ENCODE measurements around the gene CTNNA3. TPM values are rescaled to one million over a fixed set of nuclear protein-coding genes. Genes with fewer than 3 reads are reported as not detected.

Gene CTNNA3
- total and polyA plus RNA-seq, 7 donors, result under 0.01 to 4.6 (median 2.4) TPM; not detected in 1

DNA sequence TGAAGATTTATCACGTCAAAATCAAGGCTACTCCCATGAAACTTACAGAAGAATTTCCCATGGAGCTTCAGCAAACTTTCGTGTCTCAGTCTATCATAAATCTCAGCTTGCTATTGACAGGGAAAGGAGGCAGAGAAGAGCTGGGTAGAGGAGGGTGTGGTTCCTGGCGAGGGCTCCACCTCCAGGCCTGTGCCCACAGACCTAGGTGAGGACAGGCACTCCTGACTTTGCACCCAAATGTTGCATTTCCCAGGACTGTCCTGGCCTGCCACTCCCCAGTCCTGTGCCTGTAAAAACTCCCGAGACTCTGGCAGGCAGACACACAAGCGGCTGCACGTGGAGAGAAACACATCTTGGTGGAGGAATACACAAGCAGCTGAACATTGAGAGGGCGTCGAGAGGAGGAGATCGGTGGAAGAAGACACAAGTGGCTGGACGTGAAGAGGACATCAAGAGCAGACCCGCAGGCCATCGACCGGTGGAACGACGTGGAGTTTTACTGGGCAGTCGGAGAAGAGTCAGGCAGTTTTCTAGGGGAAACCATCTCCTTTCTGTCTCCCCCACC lies 145.1 kb downstream of the CTNNA3 start:
- Histone ChIP-seq H3K4me1 (peaks cover 0 to 16% (median 4%) of the 10 kb centered on the region in 4 donors), H3K27ac (no peak overlapping the region), H3K4me3 (no peak overlapping the region), H3K36me3 (no peaks in the 10 kb centered on the region), H3K27me3 (no peaks in the 10 kb centered on the region), H3K9me3 (no peaks in the 10 kb centered on the region)
- WGBS, 2 donors, result 67 to 84% methylated on average over 16 of the region's 16 CpGs
- DNase-seq, result no peak
- TF ChIP-seq POLR2AphosphoS5 (IDR thresholded peaks at IDR 0.05), result no peak
- TF ChIP-seq, protein P1, sequence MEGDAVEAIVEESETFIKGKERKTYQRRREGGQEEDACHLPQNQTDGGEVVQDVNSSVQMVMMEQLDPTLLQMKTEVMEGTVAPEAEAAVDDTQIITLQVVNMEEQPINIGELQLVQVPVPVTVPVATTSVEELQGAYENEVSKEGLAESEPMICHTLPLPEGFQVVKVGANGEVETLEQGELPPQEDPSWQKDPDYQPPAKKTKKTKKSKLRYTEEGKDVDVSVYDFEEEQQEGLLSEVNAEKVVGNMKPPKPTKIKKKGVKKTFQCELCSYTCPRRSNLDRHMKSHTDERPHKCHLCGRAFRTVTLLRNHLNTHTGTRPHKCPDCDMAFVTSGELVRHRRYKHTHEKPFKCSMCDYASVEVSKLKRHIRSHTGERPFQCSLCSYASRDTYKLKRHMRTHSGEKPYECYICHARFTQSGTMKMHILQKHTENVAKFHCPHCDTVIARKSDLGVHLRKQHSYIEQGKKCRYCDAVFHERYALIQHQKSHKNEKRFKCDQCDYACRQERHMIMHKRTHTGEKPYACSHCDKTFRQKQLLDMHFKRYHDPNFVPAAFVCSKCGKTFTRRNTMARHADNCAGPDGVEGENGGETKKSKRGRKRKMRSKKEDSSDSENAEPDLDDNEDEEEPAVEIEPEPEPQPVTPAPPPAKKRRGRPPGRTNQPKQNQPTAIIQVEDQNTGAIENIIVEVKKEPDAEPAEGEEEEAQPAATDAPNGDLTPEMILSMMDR (IDR thresholded peaks at IDR 0.05), result no peak
- intact Hi-C loops (cut with DNase I), result no loop called here

DNA sequence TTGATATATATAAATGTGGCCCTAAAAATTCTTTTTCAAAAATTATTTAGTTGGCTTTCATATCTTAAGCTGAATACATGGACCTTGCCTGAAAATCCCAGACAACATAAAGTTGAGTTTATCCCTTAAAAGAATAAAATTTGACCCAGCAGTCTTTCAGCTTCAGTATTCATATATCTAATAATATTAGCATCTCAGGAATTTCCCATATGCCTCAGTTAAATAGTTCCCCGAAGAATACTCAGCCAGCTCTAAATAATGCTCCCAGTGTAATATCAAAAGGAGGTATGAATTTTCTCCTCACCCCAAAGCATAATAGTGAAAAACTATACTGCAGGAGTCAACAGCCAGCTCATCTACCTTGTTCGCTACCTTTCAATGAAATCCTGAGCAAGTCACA lies 145.9 kb downstream of the CTNNA3 start:
- no peaks in the 10 kb centered on the region for H3K36me3 ChIP-seq
- no peak overlapping the region for H3K4me3 ChIP-seq
- H3K4me1 ChIP-seq, result peaks cover 0 to 16% (median 4%) of the 10 kb centered on the region in 4 donors

DNA sequence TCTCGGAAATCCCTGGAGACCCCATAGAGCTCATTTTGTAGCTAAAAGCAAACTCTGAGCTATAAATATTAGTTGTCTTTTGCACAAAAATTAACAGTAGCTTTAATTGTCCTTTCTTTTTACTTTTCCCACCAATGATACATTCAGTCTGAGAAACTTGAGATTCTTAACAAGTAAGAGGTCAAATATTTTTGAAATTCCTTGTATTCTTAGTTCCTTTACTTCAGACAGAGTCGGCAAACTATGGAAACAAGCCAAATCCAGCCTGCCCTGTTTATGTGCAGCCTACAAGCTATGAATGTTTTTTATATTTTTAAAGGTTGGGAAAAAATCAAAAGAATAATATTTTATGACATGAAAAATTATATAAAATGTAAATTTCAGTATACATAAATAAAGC lies 146.6 kb downstream of the CTNNA3 start:
- no peak overlapping the region for H3K27ac ChIP-seq

More for the DNA sequence above, 145.9 kb downstream of the CTNNA3 start:
- Histone ChIP-seq H3K9me3 (no peaks in the 10 kb centered on the region), H3K27ac (no peak overlapping the region), H3K27me3 (no peaks in the 10 kb centered on the region)
- TF ChIP-seq POLR2AphosphoS5 (IDR thresholded peaks at IDR 0.05), result no peak
- no peak for TF ChIP-seq POLR2A (IDR thresholded peaks at IDR 0.05)
- no peak for TF ChIP-seq EP300 (IDR thresholded peaks at IDR 0.05)
- TF ChIP-seq, protein P1 (IDR thresholded peaks at IDR 0.05), result no peak
- intact Hi-C loops (cut with DNase I), result no loop called here
- DNase-seq, result no peak
- WGBS, 2 donors, result 83 to 88% methylated on average over 2 of the region's 2 CpGs

DNA sequence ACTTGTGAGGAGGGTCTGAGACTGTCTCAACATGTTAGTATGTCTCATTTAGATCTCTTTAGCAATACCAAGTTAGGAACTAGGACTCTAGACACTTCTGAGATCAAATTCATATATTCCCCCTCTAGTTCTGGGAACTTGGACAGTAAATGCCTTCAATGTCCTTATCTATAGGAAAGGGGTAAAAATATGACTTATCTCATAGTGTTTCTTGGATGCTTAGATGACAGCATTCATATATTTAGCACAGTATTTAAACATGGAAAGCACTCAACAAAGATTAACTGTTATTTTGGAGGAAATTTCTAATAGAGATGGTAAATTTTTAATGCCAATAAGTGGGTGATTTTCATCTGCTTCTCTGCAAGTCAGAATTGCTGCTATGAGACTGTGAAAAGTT lies 154.6 kb downstream of the CTNNA3 start:
- Histone ChIP-seq H3K27ac (no peak overlapping the region), H3K4me3 (no peak overlapping the region), H3K36me3 (no peaks in the 10 kb centered on the region), H3K9me3 (no peaks in the 10 kb centered on the region), H3K4me1 (no peaks in the 10 kb centered on the region), H3K27me3 (no peaks in the 10 kb centered on the region)
- TF ChIP-seq, protein P1 (IDR thresholded peaks at IDR 0.05), result no peak
- intact Hi-C loops (cut with DNase I), result no loop called here
- no peak for DNase-seq

More for the DNA sequence above, 146.6 kb downstream of the CTNNA3 start:
- Histone ChIP-seq H3K4me3 (peak overlapping the region in 1 of 4 donors; percentile 11), H3K9me3 (no peaks in the 10 kb centered on the region), H3K36me3 (no peaks in the 10 kb centered on the region), H3K4me1 (peaks cover 0 to 16% (median 4%) of the 10 kb centered on the region in 4 donors), H3K27me3 (no peaks in the 10 kb centered on the region)
- 72 to 74% methylated on average over 2 of the region's 2 CpGs for WGBS, 2 donors
- DNase-seq, result no peak
- no peak for TF ChIP-seq EP300 (IDR thresholded peaks at IDR 0.05)
- TF ChIP-seq POLR2A (IDR thresholded peaks at IDR 0.05), result no peak
- no peak for TF ChIP-seq POLR2AphosphoS5 (IDR thresholded peaks at IDR 0.05)
- TF ChIP-seq, protein P1 (IDR thresholded peaks at IDR 0.05), result no peak
- intact Hi-C loops (cut with DNase I), result no loop called here

DNA sequence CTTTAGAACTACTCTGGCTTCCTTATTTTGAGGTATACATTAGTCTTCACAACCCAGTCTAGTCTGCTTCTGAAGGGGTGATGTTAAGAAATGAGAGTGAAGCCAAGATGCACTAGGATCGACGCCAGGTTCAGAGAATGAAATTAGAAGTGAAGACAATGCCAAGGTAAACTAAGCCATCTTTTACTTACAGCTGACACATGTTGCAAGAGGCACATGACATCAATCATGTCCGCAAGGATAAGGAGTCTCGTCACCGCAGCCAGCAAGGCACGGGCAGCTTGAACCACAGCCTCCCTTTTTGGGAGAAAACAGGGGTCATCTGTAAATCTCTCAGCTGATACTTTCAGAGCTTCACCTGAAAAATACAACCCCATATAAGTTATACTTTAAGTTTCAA lies 156.7 kb downstream of the CTNNA3 start:
- Histone ChIP-seq H3K4me3 (no peak overlapping the region), H3K9me3 (no peaks in the 10 kb centered on the region)

More for the DNA sequence above, 156.7 kb downstream of the CTNNA3 start:
- H3K27ac ChIP-seq, result no peak overlapping the region
- intact Hi-C loops (cut with DNase I), result no loop called here
- no peaks in the 10 kb centered on the region for H3K36me3 ChIP-seq
- no peaks in the 10 kb centered on the region for H3K27me3 ChIP-seq
- no peak for DNase-seq
- TF ChIP-seq POLR2AphosphoS5 (IDR thresholded peaks at IDR 0.05) (no peak), EP300 (IDR thresholded peaks at IDR 0.05) (no peak)
- WGBS, 2 donors, result 52 to 71% methylated on average over 6 of the region's 6 CpGs
- no peaks in the 10 kb centered on the region for H3K4me1 ChIP-seq
